Measurements from ENCODE around the gene GYS1.
A peak's percentile ranks its signal among the peaks of the same experiment; 100 is the strongest.
"Not testable (repeated sequence)": the region's sequence is repeated elsewhere in the genome, so short reads cannot be mapped to it uniquely, and the experiment has no call there.

The GYS1 gene

DNA sequence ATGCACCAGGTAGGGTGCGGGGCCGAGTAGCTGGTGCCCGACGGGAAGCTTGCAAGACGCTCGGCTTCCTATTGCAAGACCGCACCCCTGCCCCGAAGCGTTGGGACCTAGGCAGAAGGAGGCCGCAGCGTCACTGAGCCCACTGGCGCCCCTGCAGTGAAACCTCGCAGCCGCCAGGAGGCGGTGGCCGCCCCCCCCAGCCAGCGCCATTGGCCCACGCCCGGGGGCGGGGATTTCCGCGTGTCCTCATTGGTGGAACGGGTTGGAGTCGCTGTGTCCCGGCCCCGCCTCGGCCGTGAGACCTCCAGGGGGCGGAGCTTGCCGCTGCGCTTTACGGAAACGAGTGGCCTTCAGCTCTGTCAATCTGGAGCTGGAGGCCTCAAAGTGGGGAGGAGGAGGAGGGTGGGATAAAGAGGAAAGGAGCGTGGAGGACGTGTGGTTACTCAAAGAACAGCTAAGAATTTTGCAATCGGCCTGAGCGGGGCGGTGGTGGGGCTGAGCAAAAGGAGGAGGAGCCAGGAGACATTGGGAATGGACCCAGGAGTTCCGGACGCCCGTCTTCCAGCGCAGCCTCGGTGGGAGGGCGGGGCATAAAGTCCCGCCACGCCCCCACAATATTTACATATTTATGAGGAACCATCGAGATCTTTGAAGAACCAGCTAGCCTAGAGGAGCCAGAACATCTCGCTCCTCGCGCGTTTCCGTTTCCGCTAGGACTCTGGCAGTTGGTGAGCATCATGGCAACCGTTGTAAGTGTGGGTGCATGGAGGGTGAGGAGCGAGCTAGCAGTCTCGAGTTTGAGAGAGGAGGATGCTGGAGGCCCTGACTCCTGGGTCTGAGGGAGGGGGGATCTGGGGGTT is at the start of gene GYS1, which contains the start of gene RUVBL2:
Gene GYS1 (minus strand): TSS at position 135 of the 860 bp plus-strand sequence. CDS start 197 bp downstream, outside the sequence.
Gene RUVBL2 (plus strand): TSS at position 713 of the 860 bp plus-strand sequence. CDS start 25 bp downstream, at position 738.
- peak; percentile 99 for DNase-seq (ENCODE audit: low read depth in 2 of 2)

DNA sequence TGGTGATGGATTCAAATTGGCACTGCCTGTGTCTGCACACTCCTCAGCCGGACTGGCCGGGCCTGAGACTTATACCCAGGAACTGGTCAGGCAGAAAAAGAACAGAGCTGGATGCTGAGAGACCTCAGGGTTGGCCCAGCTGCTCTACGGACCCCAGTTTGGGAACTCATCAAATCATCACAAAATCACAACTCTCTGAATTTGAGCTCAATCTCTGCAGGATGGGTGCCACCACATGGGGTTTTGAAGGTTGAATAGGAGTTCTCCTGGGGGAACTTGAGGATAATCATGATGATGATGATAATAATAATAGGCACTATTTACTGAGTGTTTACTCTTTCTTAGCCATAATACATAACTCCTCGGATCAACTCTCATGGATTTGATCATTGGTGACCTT is 49.6 kb upstream of the GYS1 start:
- not testable (repeated sequence) for DNase-seq (ENCODE audit: low read depth in 2 of 2)

DNA sequence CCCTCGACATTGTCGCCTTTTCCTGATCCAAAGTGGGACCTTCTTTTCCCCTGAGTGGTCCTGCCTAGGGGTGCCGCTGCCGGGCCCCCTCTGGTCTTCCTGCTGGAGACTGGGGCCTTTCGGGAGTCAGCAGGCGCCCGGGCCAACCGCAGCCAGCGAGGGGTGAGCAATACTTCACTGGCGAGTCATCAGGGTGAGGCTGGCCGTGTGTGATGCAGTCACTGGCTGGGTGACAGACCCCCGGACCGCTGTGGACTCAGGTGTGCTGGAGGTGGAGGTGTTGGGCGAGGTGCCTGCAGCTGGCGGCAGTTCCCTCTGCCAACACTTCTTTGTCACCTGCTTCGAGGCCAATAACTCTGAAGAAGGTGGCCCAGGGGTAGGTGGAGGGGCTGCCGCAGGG is 49.1 kb upstream of the GYS1 start:
- DNase-seq (ENCODE audit: low read depth in 2 of 2) = no peak

DNA sequence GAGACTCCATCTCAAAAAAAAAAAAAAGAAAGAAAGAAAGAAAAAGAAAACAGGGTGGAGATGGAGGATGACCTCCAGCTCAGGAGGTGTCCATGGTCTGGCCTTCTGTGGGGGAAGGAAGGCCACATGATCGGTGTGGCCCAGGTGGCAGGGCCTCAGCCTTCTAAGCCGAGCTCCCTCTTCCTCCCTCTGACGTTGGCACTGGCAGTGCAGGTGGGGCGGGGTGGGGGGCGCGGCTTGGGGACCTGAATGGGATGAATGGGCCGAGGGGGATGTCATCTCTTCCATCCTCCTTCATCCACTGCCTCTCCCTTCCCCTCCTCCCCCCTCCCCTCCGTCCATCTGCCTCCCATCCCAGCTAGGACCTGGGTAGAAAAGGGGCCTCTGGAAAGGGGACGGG is 46.6 kb upstream of the GYS1 start:
- DNase-seq (ENCODE audit: low read depth in 2 of 2) = not testable (repeated sequence)

DNA sequence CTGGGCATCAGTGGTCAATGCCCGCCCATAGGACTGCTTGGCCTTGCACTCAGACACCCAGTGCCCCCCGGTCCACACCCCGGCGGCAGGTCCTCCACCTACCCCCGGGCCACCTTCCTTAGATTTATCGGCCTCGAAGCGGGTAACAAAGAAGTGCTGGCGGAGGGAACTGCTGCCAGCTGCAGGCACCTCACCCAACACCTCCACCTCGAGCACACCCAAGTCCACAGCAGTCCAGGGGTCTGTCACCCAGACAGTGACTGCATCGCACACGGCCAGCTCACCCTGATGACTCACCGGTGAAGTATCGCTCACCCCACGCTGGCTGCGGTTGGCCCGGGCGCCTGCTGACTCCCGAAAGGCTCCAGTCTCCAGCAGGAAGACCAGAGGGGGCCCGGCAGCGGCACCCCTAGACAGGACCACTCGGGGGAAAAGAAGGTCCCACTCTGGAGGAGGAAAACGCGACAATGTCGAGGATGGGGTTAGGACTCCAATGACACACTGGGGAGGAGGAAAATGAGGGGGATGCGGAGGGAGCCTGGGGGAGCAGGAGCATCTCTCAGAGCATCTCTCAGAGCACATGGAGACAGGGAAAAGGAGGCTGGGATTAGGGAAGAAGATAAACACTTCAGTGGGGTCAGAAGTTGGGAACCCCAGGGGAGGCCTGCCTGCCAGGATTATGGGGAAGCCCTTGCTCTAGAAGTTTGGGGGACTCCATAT is 45.6 kb upstream of the GYS1 start:
- DNase-seq (ENCODE audit: low read depth in 2 of 2) = not testable (repeated sequence)

DNA sequence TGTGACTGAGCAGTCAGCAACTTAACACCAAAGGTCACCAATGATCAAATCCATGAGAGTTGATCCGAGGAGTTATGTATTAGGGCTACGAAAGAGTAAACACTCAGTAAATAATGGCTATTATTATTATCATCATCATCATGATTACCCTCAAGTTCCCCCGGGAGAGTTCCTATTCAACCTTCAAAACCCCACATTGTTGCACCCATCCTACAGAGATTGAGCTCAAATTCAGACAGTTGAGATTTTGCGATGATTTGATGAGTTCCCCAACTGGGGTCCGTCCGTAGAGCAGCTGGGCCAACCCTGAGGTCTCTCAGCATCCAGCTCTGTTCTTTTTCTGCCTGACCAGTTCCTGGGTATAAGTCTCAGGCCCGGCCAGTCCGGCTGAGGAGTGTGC is 45.0 kb upstream of the GYS1 start:
- DNase-seq (ENCODE audit: low read depth in 2 of 2) = not testable (repeated sequence)

DNA sequence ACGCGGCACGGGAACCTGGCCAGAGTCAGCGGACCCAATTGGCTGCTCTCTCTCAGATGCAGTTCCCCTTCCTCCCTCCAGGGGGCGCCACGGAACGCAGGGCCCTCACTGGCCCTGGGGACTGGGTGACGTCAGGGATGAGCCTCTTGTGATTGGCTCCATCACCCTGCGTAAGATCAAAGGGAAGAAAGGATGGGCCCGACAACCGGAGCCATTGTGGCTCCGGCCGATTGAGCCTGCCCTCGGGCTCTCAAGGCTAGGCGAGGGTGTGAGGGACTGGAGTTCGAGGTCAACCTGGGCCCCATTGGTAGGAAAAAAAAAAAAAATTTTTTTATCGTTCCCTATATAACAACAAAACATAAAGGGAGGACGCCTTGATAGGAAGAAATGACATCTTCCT is 43.7 kb upstream of the GYS1 start, which contains the start of gene CGB1:
Gene CGB1 (minus strand): TSS at position 81 of the 400 bp plus-strand sequence. CDS start 184 bp downstream, outside the sequence.
- peak in 1 of 2 donors; percentile 37 for DNase-seq (ENCODE audit: low read depth in 2 of 2)

DNA sequence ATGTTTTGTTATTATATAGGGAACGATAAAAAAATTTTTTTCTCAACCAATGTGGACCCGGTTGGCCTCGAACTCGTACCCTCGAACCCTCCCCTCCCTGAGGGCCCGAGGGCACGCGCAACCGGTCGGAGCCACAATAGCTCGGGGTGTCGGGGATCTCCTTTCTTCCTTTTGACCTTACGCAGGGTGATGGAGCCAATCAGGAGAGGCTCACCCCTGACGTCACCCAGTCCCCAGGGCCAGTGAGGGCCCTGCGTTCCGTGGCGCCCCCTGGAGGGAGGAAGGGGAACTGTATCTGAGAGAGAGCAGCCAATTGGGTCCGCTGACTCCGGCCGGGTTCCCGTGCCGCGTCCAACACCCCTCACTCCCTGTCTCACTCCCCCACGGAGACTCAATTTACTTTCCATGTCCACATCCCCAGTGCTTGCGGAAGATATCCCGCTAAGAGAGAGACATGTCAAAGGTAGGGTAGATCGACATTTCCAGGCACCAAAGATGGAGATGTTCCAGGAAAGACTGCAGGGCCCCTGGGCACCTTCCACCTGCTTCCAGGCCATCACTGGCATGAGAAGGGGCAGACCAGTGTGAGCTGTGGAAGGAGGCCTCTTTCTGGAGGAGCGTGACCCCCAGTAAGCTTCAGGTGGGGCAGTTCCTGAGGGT is 38.7 kb upstream of the GYS1 start, which contains the start of gene CGB2:
Gene CGB2 (plus strand): TSS at position 249 of the 660 bp plus-strand sequence. CDS start 206 bp downstream, at position 455.
- DNase-seq (ENCODE audit: low read depth in 2 of 2) = peak; percentile 58 to 73

DNA sequence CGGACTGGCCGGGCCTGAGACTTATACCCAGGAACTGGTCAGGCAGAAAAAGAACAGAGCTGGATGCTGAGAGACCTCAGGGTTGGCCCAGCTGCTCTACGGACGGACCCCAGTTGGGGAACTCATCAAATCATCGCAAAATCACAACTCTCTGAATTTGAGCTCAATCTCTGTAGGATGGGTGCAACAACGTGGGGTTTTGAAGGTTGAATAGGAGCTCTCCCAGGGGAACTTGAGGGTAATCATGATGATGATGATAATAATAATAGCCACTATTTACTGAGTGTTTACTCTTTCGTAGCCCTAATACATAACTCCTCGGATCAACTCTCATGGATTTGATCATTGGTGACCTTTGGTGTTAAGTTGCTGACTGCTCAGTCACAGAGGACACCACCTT is 37.2 kb upstream of the GYS1 start:
- not testable (repeated sequence) for DNase-seq (ENCODE audit: low read depth in 2 of 2)

DNA sequence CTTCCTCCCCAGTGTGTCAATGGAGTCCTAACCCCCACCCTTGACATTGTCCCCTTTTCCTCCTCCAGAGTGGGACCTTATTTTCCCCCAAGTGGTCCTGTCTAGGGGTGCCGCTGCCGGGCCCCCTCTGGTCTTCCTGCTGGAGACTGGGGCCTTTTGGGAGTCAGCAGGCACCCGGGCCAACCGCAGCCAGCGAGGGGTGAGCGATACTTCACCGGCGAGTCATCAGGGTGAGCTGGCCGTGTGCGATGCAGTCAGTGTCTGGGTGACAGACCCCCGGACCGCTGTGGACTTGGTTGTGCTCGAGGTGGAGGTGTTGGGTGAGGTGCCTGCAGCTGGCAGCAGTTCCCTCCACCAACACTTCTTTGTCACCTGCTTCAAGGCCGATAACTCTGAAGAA is 36.6 kb upstream of the GYS1 start:
- DNase-seq (ENCODE audit: low read depth in 2 of 2) = not testable (repeated sequence)

DNA sequence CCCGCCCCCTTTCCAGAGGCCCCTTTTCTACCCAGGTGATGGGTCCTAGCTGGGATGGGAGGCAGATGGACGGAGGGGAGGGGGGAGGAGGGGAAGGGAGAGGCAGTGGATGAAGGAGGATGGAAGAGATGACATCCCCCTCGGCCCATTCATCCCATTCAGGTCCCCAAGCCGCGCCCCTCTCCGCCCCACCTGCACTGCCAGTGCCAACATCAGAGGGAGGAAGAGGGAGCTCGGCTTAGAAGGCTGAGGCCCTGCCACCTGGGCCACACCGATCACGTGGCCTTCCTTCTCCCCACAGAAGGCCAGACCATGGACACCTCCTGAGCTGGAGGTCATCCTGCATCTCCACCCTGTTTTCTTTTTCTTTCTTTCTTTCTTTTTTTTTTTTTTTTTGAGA is 35.6 kb upstream of the GYS1 start:
- DNase-seq (ENCODE audit: low read depth in 2 of 2) = not testable (repeated sequence)

DNA sequence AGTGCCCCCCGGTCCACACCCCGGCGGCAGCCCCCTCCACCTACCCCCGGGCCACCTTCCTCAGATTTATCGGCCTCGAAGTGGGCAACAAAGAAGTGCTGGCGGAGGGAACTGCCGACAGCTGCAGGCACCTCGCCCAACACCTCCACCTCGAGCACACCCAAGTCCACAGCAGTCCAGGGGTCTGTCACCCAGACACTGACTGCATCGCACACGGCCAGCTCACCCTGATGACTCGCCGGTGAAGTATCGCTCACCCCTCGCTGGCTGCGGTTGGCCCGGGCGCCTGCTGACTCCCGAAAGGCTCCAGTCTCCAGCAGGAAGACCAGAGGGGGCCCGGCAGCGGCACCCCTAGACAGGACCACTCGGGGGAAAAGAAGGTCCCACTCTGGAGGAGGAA is 32.5 kb upstream of the GYS1 start:
- DNase-seq (ENCODE audit: low read depth in 2 of 2) = not testable (repeated sequence)

DNA sequence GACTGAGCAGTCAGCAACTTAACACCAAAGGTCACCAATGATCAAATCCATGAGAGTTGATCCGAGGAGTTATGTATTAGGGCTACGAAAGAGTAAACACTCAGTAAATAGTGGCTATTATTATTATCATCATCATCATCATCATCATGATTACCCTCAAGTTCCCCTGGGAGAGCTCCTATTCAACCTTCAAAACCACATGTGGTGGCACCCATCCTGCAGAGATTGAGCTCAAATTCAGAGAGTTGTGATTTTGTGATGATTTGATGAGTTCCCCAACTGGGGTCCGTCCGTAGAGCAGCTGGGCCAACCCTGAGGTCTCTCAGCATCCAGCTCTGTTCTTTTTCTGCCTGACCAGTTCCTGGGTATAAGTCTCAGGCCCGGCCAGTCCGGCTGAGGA is 32.0 kb upstream of the GYS1 start:
- not testable (repeated sequence) for DNase-seq (ENCODE audit: low read depth in 2 of 2)

DNA sequence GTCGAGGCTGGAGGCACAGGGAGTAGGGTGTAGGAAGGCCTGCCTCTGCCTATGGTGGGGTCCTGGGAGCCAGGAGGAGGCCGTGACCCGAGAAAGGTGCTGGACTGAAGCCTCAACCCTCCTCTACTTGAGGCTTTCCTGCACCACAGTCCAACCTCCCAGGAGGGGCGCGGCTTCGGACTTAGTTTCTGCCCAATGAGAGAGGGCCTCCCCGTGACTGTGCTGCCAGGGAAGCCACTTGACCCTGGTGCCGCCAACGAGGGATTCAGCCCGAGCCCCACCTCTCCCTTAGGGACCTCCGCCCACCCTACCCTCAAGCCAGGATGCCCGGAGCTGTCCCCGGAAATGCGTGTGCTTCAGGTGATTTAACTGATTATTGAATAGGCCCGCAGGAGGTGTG is 31.1 kb upstream of the GYS1 start, which contains the start of gene CGB3:
Gene CGB3 (minus strand): TSS at position 101 of the 400 bp plus-strand sequence. CDS start 362 bp downstream, outside the sequence.
- DNase-seq (ENCODE audit: low read depth in 2 of 2) = not testable (repeated sequence)

DNA sequence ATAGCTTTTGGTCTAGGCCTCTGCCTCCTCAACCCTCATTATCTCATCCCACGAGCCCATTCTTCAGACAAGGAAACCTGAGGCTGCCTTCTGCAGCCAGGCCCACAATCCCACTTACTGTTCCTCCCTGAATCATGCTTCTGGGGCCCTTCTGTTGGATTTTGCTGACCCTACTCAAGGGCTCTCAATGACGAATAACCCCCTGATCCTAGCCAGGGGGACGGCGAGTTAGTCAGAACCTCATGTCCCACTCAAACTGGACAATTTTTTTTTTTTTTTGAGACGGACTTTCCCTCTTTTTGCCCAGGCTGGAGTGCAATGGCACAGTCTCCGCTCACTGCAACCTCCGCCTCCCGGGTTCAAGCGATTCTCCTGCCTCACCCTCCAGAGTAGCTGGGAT is 29.0 kb upstream of the GYS1 start:
- DNase-seq (ENCODE audit: low read depth in 2 of 2) = no peak

DNA sequence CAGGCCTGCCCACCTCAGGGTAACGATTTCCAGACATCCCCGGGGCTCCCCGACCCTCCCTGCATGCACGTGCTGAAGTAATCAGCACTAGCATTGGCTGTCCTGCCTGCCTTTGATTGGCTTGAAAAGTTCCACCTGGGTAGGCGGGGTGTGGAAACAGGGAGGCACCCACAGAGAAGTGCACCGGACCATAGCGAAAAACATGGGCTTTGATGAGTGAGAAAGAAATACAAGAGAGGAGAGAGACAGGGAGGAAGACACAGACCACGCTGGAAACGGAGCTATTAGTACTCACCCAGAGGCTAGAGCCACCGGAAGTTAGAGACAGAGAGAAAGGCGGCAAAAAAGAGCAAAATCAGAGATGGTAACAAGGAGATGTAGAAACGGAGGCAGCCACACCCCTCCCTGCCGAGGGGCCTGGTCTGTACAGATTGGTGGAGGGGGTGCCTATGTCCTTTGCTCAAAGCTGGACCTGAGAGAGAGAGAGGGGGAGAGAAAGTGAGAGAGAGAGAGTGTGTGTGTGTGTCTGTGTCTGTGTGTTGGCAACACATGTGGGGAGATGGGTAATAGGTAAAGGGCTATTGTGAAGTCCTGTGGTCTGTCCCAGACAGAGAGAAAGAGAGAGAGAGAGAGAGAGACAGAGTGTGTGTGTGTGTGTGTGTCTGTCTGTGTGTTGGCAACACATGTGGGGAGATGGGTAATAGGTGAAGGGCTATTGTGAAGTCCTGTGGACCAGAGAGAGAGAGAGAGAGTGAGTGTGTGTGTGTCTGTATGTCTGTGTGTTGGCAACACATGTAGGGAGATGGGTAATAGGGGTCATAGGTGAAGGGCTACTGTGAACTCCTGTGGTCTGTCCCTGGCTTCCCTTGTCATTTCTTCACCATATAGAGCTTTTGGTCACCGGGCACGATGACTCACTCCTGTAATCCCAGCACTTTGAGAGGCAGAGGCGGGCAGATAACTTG is 28.1 kb upstream of the GYS1 start:
- no peak for DNase-seq (ENCODE audit: low read depth in 2 of 2)

DNA sequence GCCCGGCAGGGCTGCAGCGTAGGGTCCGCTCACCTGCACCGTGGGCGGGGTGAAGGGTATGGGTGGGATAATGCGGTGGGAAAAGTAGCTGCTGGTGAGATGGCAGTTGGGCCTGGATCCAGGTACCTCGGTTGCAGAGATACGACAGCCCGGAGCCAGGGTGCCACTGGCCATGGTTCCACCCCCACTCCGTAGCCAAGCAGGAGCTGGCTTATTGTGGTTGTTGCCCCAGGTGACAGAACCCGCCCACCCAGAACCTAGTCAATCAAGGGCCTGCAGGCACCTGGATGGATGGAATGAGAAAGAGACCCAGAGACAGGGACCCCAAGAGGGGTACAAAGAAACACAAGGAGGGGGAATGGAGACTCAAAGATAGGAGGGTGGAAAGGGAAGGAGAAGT is 27.2 kb upstream of the GYS1 start:
- DNase-seq (ENCODE audit: low read depth in 2 of 2) = no peak

DNA sequence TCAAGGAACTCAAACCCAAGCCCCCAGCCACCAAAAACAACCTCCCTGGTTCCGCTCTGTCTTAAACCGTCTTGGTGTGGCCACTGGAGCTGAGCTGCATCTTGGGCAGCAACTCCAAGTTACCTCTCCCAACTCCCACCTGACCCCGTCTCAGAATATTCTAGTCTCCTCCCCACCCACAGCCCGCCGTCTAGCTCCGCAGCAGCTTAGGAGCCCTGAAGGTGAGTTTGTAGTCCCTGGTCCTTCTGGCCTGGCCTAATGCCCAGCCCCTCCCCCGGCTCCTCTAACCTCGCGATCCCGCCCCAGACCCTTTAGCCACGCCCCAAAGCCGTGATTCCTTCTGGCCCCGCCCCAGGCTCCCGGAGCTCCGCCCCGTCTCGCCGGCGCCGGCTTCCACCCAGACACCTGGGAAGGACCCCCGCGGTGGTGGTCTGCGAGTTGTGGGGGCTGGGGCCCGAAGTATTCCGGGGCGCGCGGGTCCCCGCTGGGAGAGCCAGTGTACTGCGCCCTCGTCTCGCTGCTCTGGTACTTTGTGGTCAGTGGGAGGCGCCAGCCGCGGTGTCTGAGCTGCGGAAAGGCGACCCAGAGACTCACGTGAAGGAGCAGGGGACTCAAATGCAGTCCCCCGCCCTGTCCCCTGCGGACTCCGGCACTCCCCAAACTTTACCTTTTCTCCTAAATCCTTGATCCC is 26.3 kb upstream of the GYS1 start:
- DNase-seq (ENCODE audit: low read depth in 2 of 2) = peak; percentile 43 to 59

DNA sequence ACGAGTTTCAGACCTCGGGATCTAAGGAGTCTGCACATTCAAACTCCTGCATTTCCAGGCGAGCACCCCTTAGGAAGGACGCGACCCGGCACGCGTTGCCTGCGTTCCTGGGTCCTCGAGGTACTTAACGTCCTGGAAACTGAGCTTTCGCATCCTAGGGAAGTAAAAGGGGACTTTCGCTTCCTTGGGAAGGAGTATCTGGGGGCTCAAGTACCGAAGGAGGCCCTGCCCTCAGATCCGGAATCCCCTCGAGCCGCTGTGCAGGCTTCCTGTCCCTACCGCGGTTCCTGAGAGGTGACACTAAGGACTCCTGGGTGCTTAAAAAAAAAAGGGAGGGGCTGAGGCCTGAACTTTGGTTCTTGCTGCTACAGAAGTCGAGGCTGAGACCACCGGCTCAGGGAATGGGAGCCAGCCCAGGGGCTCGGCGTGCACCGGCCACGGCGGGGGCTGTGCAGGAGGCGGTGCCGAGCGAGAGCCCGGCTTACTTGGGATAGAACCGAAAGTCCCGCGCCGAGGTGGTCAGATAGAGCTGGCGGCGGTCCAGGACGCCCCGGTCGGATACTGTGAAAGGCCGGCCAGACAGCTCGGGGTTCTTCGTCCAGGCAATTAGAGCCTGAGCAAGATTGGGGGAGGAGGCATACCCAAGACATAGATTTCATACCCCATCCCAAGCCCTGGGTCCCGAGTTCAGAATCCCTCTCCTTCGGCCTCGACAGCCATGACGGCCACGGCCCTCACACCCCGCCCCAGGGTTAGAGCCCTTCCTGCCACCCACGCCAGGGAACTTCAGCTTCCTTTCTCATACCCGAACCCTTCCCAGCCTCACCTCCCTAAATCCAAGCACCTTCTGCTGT is 25.5 kb upstream of the GYS1 start:
- not testable (repeated sequence) for DNase-seq (ENCODE audit: low read depth in 2 of 2)
